NT2/D1 (cell line): Measurements from ENCODE around the gene KDM4C.

ENCODE experiments used
- YY1 ChIP-seq: IDR thresholded peaks from 2 replicates; pipeline ENCODE4 v1.6.1; 2011; ENCODE audit not compliant: insufficient read length, insufficient read depth
- ZNF274 ChIP-seq: IDR thresholded peaks from 2 replicates; pipeline ENCODE4 v1.6.1; 2011; ENCODE audit warnings: mild to moderate bottlenecking, low read depth, low read length

DNA sequence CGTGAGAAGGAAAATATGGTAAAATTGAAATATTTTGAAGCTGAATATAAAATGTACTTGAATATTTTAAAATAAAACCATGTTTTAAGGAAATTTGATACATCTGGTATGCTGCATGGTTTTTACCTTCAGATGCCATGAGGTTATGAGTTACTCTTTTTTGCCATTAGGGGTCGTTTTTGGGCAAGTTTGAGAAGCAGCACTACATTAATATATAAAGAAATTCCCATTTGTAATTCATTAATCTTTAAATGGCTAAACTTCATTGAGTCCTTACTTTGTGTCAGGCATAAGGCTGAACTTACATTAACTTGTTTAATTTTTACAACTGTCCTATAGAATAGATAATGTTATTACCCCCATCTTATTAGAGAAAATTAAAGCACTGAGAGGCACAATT lies 152.3 kb downstream of the KDM4C start:
- TF ChIP-seq ZNF274 (no peak), YY1 (no peak)
